ENCODE measurements around the gene BRD1. TPM values are rescaled to one million over a fixed set of nuclear protein-coding genes. Genes with fewer than 3 reads are reported as not detected.

Gene BRD1
- total and polyA plus RNA-seq, 4 donors = 16.6 to 51.5 (median 28.1) TPM

DNA sequence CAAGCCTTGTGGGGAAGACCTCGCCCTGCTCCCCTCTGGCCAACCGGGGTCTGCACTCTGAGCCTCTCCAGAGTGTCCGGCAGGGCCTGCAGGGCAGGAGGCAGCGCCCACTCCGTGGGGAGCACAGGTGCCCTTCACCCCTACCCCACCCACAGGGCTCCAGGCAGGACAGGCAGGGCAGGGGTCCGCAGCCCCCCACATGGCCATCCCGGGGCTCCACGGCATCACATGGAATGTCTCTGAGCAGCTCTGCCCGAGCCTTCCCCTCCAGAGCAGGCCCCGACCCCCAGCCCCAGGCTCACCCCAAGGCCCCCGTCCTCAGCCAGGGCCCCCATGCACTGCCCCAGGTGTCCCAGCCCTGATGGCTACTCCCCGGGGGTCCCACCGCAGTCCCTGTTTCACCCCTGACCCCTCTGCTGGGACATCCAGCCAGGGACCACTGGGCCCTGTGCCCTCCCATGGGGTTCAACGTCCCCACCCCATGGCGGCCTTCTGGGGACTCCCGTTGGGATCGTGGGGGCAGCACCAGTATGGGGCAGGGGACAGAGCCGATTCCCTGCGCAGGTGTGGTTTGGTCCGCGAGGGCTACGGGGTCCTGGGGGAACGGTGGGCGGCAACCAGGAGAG is 77.7 kb downstream of the BRD1 start:
- Histone ChIP-seq H3K36me3 (ENCODE audit: control insufficient read depth in 4 of 4, insufficient read depth in 4 of 4, low read length in 4 of 4) (no peaks in the 10 kb centered on the region), H3K27ac (ENCODE audit: low read depth in 1 of 2, low read length in 1 of 2) (no peak overlapping the region), H3K27me3 (ENCODE audit: control insufficient read depth in 3 of 3, insufficient read depth in 3 of 3, low read length in 2 of 3) (no peaks in the 10 kb centered on the region), H3K9ac (ENCODE audit: insufficient read depth in 1 of 2, low read length in 2 of 2) (no peak overlapping the region), H3K4me1 (ENCODE audit: control insufficient read depth in 5 of 5, insufficient read depth in 5 of 5, low read length in 5 of 5) (no peaks in the 10 kb centered on the region), H3K4me3 (no peak overlapping the region), H3K9me3 (ENCODE audit: control insufficient read depth in 4 of 4, insufficient read depth in 3 of 4, low read length in 3 of 4) (peaks cover 0 to 5% (median 2%) of the 10 kb centered on the region in 4 donors)
- ATAC-seq (ENCODE audit: insufficient read depth, low FRiP score) (no peak), DNase-seq (no peak)
- TF ChIP-seq, protein P1, sequence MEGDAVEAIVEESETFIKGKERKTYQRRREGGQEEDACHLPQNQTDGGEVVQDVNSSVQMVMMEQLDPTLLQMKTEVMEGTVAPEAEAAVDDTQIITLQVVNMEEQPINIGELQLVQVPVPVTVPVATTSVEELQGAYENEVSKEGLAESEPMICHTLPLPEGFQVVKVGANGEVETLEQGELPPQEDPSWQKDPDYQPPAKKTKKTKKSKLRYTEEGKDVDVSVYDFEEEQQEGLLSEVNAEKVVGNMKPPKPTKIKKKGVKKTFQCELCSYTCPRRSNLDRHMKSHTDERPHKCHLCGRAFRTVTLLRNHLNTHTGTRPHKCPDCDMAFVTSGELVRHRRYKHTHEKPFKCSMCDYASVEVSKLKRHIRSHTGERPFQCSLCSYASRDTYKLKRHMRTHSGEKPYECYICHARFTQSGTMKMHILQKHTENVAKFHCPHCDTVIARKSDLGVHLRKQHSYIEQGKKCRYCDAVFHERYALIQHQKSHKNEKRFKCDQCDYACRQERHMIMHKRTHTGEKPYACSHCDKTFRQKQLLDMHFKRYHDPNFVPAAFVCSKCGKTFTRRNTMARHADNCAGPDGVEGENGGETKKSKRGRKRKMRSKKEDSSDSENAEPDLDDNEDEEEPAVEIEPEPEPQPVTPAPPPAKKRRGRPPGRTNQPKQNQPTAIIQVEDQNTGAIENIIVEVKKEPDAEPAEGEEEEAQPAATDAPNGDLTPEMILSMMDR (IDR thresholded peaks at IDR 0.05; ENCODE audit: control extremely low read depth, extremely low read depth) = no peak
- 90 to 94% methylated on average over 24 of the region's 24 CpGs for WGBS, 2 donors

DNA sequence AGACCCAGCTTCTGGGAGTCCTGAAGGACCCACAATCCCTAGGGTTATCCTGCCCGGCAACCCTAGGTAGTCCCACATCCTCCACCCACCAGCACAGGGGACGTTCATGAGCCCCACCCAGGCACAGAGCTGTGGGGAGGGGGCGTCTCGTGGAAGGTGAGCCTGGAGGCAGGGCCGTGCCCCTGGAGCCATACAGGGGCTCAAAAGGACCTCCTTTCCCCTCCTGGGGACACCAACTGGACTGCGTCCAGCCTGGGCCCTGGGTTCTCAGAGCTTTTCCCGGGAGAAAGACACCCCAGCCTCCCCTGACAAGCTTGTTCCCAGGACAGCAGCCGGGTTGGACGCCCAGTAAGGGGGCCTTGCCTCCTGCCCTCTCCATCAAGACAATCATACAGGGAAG is 78.4 kb downstream of the BRD1 start:
- no peak for DNase-seq
- 85 to 91% methylated on average over 9 of the region's 9 CpGs for WGBS, 2 donors
- no peak overlapping the region for H3K9ac ChIP-seq (ENCODE audit: insufficient read depth in 1 of 2, low read length in 2 of 2)
- H3K4me3 ChIP-seq = no peak overlapping the region
- no peak for ATAC-seq (ENCODE audit: insufficient read depth, low FRiP score)
- H3K36me3 ChIP-seq (ENCODE audit: control insufficient read depth in 4 of 4, insufficient read depth in 4 of 4, low read length in 4 of 4) = no peaks in the 10 kb centered on the region
- no peaks in the 10 kb centered on the region for H3K27me3 ChIP-seq (ENCODE audit: control insufficient read depth in 3 of 3, insufficient read depth in 3 of 3, low read length in 2 of 3)
- TF ChIP-seq, protein P1 (IDR thresholded peaks at IDR 0.05; ENCODE audit: control extremely low read depth, extremely low read depth) = no peak
- no peaks in the 10 kb centered on the region for H3K4me1 ChIP-seq (ENCODE audit: control insufficient read depth in 5 of 5, insufficient read depth in 5 of 5, low read length in 5 of 5)
- peaks cover 0 to 5% (median 2%) of the 10 kb centered on the region in 4 donors for H3K9me3 ChIP-seq (ENCODE audit: control insufficient read depth in 4 of 4, insufficient read depth in 3 of 4, low read length in 3 of 4)
- no peak overlapping the region for H3K27ac ChIP-seq (ENCODE audit: low read depth in 1 of 2, low read length in 1 of 2)

DNA sequence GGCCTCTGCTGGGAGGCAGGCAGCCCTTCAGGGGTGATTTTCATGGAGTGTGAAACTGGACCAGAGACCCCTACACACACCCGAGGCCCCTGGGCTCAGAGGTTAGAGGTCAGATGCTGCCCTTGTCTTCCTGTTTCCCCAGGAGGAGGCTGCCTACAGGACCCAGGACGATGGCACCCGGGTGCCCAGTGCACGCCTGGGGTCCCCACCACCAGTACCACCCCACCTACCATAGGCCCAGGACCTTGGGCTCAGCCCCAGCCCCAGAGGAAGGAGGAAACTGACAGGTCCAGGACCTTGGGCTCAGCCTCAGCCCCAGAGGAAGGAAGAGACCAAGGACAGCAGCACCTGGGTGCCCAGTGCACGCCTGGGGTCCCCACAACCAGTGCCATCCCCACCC is 79.2 kb downstream of the BRD1 start:
- no peak overlapping the region for H3K27ac ChIP-seq (ENCODE audit: low read depth in 1 of 2, low read length in 1 of 2)
- no peaks in the 10 kb centered on the region for H3K36me3 ChIP-seq (ENCODE audit: control insufficient read depth in 4 of 4, insufficient read depth in 4 of 4, low read length in 4 of 4)
- no peak overlapping the region for H3K4me3 ChIP-seq
- no peak overlapping the region for H3K9ac ChIP-seq (ENCODE audit: insufficient read depth in 1 of 2, low read length in 2 of 2)
- DNase-seq (no peak), ATAC-seq (ENCODE audit: insufficient read depth, low FRiP score) (no peak)
- no peaks in the 10 kb centered on the region for H3K4me1 ChIP-seq (ENCODE audit: control insufficient read depth in 5 of 5, insufficient read depth in 5 of 5, low read length in 5 of 5)
- H3K27me3 ChIP-seq (ENCODE audit: control insufficient read depth in 3 of 3, insufficient read depth in 3 of 3, low read length in 2 of 3) = no peaks in the 10 kb centered on the region
- TF ChIP-seq, protein P1 (IDR thresholded peaks at IDR 0.05; ENCODE audit: control extremely low read depth, extremely low read depth) = no peak
- WGBS, 2 donors = 70 to 75% methylated on average over 5 of the region's 5 CpGs
- H3K9me3 ChIP-seq (ENCODE audit: control insufficient read depth in 4 of 4, insufficient read depth in 3 of 4, low read length in 3 of 4) = peaks cover 0 to 5% (median 2%) of the 10 kb centered on the region in 4 donors

DNA sequence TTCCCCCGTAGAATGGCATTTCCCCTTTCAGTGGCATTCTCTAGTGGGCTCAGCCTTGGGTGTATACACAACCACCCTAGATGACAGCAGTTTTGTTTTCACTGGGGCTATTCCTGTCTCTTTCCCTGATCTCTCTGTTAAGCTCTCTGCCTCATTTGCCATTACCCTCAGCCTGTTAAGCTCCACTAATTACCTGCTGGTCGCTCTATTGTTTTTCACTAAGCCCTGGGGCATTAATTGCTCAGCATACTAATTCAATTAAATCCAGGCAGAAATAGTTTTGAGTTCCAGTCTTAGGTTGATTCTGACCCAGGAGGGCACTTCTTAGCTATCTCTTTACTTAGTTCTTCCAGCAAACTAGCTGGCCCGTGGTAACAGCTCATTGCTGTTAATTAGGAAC is 80.0 kb downstream of the BRD1 start:
- DNase-seq (no peak), ATAC-seq (ENCODE audit: insufficient read depth, low FRiP score) (no peak)
- TF ChIP-seq, protein P1 (IDR thresholded peaks at IDR 0.05; ENCODE audit: control extremely low read depth, extremely low read depth) = no peak
- H3K27me3 ChIP-seq (ENCODE audit: control insufficient read depth in 3 of 3, insufficient read depth in 3 of 3, low read length in 2 of 3) = no peaks in the 10 kb centered on the region
- no peak overlapping the region for H3K27ac ChIP-seq (ENCODE audit: low read depth in 1 of 2, low read length in 1 of 2)
- 82 to 85% methylated on average over 3 of the region's 3 CpGs for WGBS, 2 donors
- no peaks in the 10 kb centered on the region for H3K4me1 ChIP-seq (ENCODE audit: control insufficient read depth in 5 of 5, insufficient read depth in 5 of 5, low read length in 5 of 5)
- no peaks in the 10 kb centered on the region for H3K36me3 ChIP-seq (ENCODE audit: control insufficient read depth in 4 of 4, insufficient read depth in 4 of 4, low read length in 4 of 4)
- peaks cover 0 to 5% (median 2%) of the 10 kb centered on the region in 4 donors for H3K9me3 ChIP-seq (ENCODE audit: control insufficient read depth in 4 of 4, insufficient read depth in 3 of 4, low read length in 3 of 4)
- no peak overlapping the region for H3K4me3 ChIP-seq
- H3K9ac ChIP-seq (ENCODE audit: insufficient read depth in 1 of 2, low read length in 2 of 2) = no peak overlapping the region

Data from lung (tissue), 12 donors.